ENCODE results near the gene RNASEH1.

Gene RNASEH1

DNA sequence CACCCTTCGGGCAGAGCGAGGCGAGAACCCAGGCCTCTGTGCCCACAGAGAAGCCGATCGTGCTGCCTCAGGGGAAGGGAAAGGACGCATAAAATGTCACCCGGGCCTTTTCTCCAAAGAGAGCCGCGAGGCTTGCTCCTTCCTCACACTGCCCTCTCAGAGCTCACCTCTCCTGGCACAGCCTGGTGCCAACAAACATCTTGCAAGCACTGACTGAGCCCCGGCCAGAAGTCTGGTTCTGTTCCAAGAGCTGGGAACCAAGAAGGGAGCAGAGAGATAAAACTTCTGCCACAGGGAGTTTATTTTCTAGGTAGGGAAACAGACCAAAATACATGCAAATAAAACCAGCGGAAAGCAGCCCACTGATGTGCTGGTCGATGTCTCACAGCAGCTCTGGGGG lies 25.2 kb downstream of the RNASEH1 start:
- Histone ChIP-seq H3K27ac (replicated peaks) (no peak overlapping the region), H3K27me3 (ENCODE audit: insufficient read depth, poor library complexity, severe bottlenecking) (no peaks in the 10 kb centered on the region), H3K4me3 (replicated peaks; ENCODE audit: insufficient read depth, low read length) (no peak overlapping the region)
- DNase-seq (ENCODE audit: low read depth in 1 of 2, low spot score in 1 of 2) = no peak
- TF ChIP-seq, protein P1, sequence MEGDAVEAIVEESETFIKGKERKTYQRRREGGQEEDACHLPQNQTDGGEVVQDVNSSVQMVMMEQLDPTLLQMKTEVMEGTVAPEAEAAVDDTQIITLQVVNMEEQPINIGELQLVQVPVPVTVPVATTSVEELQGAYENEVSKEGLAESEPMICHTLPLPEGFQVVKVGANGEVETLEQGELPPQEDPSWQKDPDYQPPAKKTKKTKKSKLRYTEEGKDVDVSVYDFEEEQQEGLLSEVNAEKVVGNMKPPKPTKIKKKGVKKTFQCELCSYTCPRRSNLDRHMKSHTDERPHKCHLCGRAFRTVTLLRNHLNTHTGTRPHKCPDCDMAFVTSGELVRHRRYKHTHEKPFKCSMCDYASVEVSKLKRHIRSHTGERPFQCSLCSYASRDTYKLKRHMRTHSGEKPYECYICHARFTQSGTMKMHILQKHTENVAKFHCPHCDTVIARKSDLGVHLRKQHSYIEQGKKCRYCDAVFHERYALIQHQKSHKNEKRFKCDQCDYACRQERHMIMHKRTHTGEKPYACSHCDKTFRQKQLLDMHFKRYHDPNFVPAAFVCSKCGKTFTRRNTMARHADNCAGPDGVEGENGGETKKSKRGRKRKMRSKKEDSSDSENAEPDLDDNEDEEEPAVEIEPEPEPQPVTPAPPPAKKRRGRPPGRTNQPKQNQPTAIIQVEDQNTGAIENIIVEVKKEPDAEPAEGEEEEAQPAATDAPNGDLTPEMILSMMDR (IDR thresholded peaks at IDR 0.05; ENCODE audit: insufficient read depth, low read length) = no peak
- TF ChIP-seq, protein P2, sequence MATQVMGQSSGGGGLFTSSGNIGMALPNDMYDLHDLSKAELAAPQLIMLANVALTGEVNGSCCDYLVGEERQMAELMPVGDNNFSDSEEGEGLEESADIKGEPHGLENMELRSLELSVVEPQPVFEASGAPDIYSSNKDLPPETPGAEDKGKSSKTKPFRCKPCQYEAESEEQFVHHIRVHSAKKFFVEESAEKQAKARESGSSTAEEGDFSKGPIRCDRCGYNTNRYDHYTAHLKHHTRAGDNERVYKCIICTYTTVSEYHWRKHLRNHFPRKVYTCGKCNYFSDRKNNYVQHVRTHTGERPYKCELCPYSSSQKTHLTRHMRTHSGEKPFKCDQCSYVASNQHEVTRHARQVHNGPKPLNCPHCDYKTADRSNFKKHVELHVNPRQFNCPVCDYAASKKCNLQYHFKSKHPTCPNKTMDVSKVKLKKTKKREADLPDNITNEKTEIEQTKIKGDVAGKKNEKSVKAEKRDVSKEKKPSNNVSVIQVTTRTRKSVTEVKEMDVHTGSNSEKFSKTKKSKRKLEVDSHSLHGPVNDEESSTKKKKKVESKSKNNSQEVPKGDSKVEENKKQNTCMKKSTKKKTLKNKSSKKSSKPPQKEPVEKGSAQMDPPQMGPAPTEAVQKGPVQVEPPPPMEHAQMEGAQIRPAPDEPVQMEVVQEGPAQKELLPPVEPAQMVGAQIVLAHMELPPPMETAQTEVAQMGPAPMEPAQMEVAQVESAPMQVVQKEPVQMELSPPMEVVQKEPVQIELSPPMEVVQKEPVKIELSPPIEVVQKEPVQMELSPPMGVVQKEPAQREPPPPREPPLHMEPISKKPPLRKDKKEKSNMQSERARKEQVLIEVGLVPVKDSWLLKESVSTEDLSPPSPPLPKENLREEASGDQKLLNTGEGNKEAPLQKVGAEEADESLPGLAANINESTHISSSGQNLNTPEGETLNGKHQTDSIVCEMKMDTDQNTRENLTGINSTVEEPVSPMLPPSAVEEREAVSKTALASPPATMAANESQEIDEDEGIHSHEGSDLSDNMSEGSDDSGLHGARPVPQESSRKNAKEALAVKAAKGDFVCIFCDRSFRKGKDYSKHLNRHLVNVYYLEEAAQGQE (IDR thresholded peaks at IDR 0.05; ENCODE audit: insufficient replicate concordance, low read depth) = no peak
- no peak for TF ChIP-seq GABPA (IDR thresholded peaks at IDR 0.05; ENCODE audit: low read depth)
- TF ChIP-seq SPI1 (IDR thresholded peaks at IDR 0.05; ENCODE audit: borderline replicate concordance, low read depth) = no peak
- TF ChIP-seq POLR2AphosphoS5 (IDR thresholded peaks at IDR 0.05; ENCODE audit: low read depth) = no peak

DNA sequence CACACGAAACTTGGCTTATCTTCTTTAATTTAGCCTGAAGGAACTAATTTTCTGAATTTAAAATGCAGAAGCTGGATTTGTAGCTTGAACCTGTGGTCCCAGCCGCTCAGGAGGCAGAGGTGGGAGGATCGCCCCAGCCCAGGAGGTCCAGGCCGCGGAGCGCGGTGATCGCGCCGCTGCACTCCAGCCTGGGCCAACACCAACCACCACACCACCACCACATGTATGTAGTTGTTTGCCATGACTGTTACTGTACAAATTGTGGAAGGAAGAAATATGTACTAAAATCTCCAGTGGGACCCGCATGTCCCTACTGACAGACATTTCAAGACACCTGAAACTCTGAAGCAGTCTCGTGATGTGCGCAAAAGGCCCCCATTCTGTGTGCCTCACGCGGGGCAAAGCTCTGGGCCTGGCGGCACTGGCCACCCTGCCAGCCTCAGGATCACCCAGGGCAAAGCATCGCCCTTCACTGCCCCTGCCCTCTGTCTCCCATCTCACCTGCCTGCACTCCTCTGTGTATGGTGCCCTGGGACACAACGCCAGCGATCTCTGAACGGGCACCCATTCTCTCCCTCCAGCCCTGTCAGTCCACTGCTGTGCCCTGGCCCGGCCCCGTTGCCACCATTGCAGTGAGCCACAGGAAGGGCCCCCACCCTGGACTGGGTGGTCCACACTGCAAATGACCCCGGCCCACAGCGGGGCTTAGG lies 28.7 kb downstream of the RNASEH1 start:
- Histone ChIP-seq H3K4me3 (replicated peaks; ENCODE audit: insufficient read depth, low read length) (no peak overlapping the region), H3K27me3 (ENCODE audit: insufficient read depth, poor library complexity, severe bottlenecking) (no peaks in the 10 kb centered on the region), H3K27ac (replicated peaks) (no peak overlapping the region)
- TF ChIP-seq, protein P1 (IDR thresholded peaks at IDR 0.05; ENCODE audit: insufficient read depth, low read length) = no peak
- TF ChIP-seq POLR2AphosphoS5 (IDR thresholded peaks at IDR 0.05; ENCODE audit: low read depth) = no peak
- TF ChIP-seq, protein P2 (IDR thresholded peaks at IDR 0.05; ENCODE audit: insufficient replicate concordance, low read depth) = no peak
- no peak for TF ChIP-seq SPI1 (IDR thresholded peaks at IDR 0.05; ENCODE audit: borderline replicate concordance, low read depth)
- TF ChIP-seq GABPA (IDR thresholded peaks at IDR 0.05; ENCODE audit: low read depth) = no peak
- no peak for DNase-seq (ENCODE audit: low read depth in 1 of 2, low spot score in 1 of 2)

DNA sequence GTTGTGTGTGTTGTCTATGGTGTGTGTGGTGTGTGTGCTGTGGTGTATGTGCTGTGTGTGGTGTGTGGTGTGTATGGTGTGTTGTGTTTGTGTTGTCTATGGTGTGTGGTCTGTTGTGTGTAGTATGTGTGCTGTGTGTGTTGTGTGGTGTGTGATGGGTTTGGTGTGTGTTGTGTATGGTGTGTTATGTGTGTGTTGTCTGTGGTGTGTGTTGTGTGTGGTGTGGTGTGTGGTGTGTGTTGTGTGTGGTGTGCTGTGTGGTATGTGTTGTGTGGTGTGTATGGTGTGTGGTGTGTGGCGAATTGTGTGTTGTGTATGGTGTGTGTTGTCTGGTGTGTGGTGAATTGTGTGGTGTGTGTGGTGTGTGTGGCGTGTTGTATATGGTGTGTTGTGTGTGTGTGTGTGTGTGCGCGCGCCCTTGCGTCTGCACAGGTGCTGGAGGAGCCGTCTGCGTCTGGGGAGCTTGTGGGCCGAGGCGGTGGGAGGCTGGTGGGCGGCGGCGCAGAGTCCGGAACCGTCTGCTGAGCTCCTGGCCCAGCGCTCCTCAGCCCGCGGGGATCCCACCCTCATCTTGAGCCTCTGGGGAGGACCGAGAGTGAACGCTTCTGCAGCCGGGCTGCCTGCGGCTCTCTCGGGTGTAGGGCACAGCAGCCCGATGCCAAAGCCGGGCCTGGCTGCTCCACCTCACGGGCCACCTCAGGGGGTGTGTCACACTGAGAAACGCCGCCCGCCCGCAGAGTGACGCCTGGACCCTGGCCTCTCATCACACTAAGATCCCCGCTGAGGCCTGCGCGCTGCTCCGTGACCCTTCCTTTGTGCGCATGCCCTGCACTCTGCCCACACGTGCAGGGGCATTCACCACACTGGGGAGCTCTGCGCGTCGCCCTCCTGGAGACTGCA lies 30.0 kb downstream of the RNASEH1 start:
- DNase-seq (ENCODE audit: low read depth in 1 of 2, low spot score in 1 of 2) = no peak
- H3K27me3 ChIP-seq (ENCODE audit: insufficient read depth, poor library complexity, severe bottlenecking) = no peaks in the 10 kb centered on the region
- TF ChIP-seq POLR2AphosphoS5 (IDR thresholded peaks at IDR 0.05; ENCODE audit: low read depth) (no peak), SPI1 (IDR thresholded peaks at IDR 0.05; ENCODE audit: borderline replicate concordance, low read depth) (no peak), GABPA (IDR thresholded peaks at IDR 0.05; ENCODE audit: low read depth) (no peak)
- TF ChIP-seq, protein P2 (IDR thresholded peaks at IDR 0.05; ENCODE audit: insufficient replicate concordance, low read depth) = no peak
- TF ChIP-seq, protein P1 (IDR thresholded peaks at IDR 0.05; ENCODE audit: insufficient read depth, low read length) = no peak
- no peak overlapping the region for H3K27ac ChIP-seq (replicated peaks)
- H3K4me3 ChIP-seq (replicated peaks; ENCODE audit: insufficient read depth, low read length) = no peak overlapping the region

All from HL-60 (cell line).